Endothelial cell (in vitro differentiated cells): ENCODE data around the gene KCNIP3. TPM values are rescaled to one million over a fixed set of nuclear protein-coding genes. Genes with fewer than 3 reads are reported as not detected.

ENCODE experiments used
- DNase-seq: peaks from one replicate; pipeline ENCODE4 v3.0.0; 2021; ENCODE audit warnings: low spot score
- H3K27ac Mint-ChIP-seq: one replicate; pipeline ENCODE4 v1.8.0; 2021; ENCODE audit warnings: mixed read lengths, inconsistent platforms; ENCODE audit not compliant: unreplicated experiment
- H3K27me3 Mint-ChIP-seq: one replicate; pipeline ENCODE4 v1.8.0; 2021; ENCODE audit warnings: mild to moderate bottlenecking, moderate library complexity, mixed read lengths, inconsistent platforms; ENCODE audit not compliant: unreplicated experiment
- H3K36me3 Mint-ChIP-seq: one replicate; pipeline ENCODE4 v1.8.0; 2021; ENCODE audit warnings: mild to moderate bottlenecking, low read depth, mixed read lengths, inconsistent platforms; ENCODE audit not compliant: unreplicated experiment
- H3K4me1 Mint-ChIP-seq: one replicate; pipeline ENCODE4 v1.8.0; 2021; ENCODE audit warnings: mild to moderate bottlenecking, mixed read lengths, inconsistent platforms; ENCODE audit not compliant: unreplicated experiment
- H3K4me3 Mint-ChIP-seq: one replicate; pipeline ENCODE4 v1.8.0; 2021; ENCODE audit warnings: mild to moderate bottlenecking, mixed read lengths, inconsistent platforms; ENCODE audit not compliant: unreplicated experiment
- H3K9me3 Mint-ChIP-seq: one replicate; pipeline ENCODE4 v1.8.0; 2021; ENCODE audit warnings: mixed read lengths, inconsistent platforms; ENCODE audit not compliant: unreplicated experiment
- total RNA-seq: library from RNA; stranded (reverse); fragmentation: NEBNext Ultra II Directional; extraction: Animal tissue kit (Norgen Biotek cat#: 25700); gene quantifications from one replicate; pipeline ENCODE4 v1.2.1, GENCODE V29; 2021; ENCODE audit not compliant: unreplicated experiment
- TF ChIP-seq, protein P1 (sequence below): fragments of 200-600 bp; sonication (generic); IDR thresholded peaks from one replicate; pipeline ENCODE4 v1.5.0; 2021; ENCODE audit warnings: antibody characterized with exemption; ENCODE audit not compliant: unreplicated experiment

KCNIP3 gene
- total RNA-seq, 1 donor from 2014 or later: 0.26 TPM

DNA sequence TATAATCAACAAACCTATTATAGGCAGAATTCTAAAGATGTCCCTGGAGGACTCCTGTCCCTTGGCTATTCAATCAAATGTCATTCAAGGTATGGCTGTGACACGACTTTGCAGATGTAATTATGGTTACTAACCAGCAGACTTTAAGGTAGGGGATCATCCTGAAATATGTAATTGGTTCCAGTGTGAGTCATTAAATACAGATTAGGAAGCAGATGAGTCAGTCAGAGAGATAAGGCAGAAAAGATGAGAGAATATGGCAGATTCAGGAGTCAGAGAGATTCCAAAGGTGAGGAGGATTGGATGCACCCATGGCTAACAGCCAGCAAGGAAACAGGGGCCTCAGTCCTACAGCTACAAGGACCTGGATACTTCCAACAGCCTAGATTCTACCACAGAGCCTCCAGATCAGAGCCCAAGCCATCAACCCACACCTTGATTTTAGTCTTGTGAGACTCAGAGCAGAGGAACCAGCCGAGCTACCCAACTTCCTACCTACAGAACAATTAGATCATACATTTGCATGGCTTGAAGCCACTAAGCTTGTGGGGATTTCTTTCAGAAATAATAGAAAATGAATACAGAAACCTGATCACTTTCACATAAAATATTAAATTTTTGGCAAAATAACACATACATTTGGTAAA lies 34.1 kb upstream of the KCNIP3 start:
- H3K27me3 Mint-ChIP-seq: peaks cover 7% of the 10 kb centered on the region
- DNase-seq: no peak
- H3K9me3 Mint-ChIP-seq: no peaks in the 10 kb centered on the region
- no peak overlapping the region for H3K4me3 Mint-ChIP-seq
- no peak overlapping the region for H3K27ac Mint-ChIP-seq
- TF ChIP-seq, protein P1, sequence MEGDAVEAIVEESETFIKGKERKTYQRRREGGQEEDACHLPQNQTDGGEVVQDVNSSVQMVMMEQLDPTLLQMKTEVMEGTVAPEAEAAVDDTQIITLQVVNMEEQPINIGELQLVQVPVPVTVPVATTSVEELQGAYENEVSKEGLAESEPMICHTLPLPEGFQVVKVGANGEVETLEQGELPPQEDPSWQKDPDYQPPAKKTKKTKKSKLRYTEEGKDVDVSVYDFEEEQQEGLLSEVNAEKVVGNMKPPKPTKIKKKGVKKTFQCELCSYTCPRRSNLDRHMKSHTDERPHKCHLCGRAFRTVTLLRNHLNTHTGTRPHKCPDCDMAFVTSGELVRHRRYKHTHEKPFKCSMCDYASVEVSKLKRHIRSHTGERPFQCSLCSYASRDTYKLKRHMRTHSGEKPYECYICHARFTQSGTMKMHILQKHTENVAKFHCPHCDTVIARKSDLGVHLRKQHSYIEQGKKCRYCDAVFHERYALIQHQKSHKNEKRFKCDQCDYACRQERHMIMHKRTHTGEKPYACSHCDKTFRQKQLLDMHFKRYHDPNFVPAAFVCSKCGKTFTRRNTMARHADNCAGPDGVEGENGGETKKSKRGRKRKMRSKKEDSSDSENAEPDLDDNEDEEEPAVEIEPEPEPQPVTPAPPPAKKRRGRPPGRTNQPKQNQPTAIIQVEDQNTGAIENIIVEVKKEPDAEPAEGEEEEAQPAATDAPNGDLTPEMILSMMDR: no peak
- H3K36me3 Mint-ChIP-seq: peaks cover 14% of the 10 kb centered on the region
- peaks cover 10% of the 10 kb centered on the region for H3K4me1 Mint-ChIP-seq

DNA sequence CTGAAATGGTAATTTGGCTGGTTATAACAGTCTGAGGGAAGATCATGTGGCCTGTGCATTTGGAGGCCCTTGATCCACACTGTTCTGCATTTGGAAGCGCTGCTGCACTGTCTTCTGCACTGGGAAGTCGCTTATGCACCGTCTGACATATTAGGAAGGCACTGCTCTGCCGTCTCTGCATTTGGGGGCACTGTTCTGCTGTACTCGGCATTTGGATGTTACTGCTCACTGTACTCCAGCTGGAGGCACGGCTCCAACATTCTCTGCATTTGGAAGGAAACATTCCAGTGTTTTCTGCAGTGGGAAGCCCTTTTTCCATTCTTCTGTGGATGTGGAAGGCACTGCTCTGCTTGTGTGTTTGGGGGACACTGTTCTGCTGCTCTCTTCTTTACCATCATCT lies 32.5 kb upstream of the KCNIP3 start:
- H3K27me3 Mint-ChIP-seq: no peaks in the 10 kb centered on the region
- peaks cover 10% of the 10 kb centered on the region for H3K4me1 Mint-ChIP-seq
- TF ChIP-seq, protein P1: no peak
- H3K4me3 Mint-ChIP-seq: no peak overlapping the region
- no peak overlapping the region for H3K27ac Mint-ChIP-seq
- no peaks in the 10 kb centered on the region for H3K9me3 Mint-ChIP-seq
- DNase-seq: no peak
- H3K36me3 Mint-ChIP-seq: peaks cover 5% of the 10 kb centered on the region

DNA sequence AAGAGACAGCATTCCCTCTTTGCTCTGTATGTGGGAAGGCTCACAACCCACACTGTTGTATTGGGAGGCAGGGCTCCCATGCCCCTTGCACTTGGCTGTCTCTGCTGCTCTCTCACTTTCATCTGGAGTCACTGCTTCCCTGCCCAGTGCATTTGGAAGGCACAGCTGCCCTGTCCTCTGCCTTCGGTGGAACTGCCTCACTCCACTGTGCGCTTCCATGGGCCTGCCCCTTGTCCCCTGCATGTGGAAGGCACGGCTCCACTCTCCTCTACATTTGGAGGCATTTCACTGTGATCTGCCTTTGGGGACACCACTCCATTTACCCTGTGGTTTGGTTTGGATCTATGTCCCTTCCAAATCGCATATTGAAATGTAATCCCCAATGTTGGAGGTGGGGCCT lies 32.0 kb upstream of the KCNIP3 start:
- Mint-ChIP-seq H3K4me1 (peaks cover 8% of the 10 kb centered on the region), H3K4me3 (no peak overlapping the region), H3K27ac (no peak overlapping the region), H3K36me3 (peaks cover 3% of the 10 kb centered on the region), H3K9me3 (no peaks in the 10 kb centered on the region), H3K27me3 (no peaks in the 10 kb centered on the region)
- TF ChIP-seq, protein P1: no peak
- DNase-seq: no peak

DNA sequence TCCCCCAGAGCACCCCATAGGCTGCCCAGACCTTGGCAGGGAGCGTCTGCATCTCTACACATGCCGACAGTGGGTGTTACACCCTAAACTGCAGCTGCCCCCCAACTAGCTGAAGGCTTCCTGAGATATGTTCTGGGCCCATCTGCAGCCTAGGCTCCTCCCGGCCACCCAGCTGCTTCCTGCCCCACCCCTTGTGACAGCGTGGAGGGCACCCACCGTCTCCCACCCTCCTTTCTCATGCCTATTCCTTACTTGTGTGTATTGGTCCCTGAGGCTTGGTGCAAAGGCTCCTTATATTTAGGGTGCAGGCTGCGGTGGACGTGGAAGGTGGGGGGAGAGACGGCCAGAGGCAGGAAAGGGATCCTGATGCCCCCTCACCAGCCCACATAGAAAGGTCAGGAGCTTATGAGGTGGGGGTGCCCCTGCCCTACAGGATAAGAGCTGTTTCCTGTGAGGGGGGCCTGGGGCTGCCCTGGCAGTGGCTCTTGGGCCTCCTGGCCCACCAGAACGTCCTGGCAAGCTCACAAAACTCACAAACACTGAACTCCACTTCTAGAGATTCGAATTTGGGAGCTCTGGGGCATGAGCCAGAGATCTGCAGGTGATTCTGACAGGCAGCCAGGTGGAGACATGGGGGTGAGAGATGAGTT lies 30.2 kb upstream of the KCNIP3 start:
- DNase-seq: no peak
- TF ChIP-seq, protein P1: no peak
- Mint-ChIP-seq H3K4me3 (no peak overlapping the region), H3K9me3 (no peaks in the 10 kb centered on the region), H3K4me1 (no peaks in the 10 kb centered on the region), H3K27ac (no peak overlapping the region), H3K36me3 (no peaks in the 10 kb centered on the region), H3K27me3 (peaks cover 2% of the 10 kb centered on the region)
